Skeletal muscle satellite cell (primary cell): ENCODE data around the gene TADA2B.
"Not testable (repeated sequence)": the region's sequence is repeated elsewhere in the genome, so short reads cannot be mapped to it uniquely, and the experiment has no call there.

ENCODE experiments used
- H3K27me3 ChIP-seq: 2 replicates; pipeline ENCODE4 v1.7.0; 2013; ENCODE audit warnings: low read length; ENCODE audit not compliant: control insufficient read depth, insufficient read depth
- H3K36me3 ChIP-seq: 2 replicates; pipeline ENCODE4 v1.7.0; 2013; ENCODE audit warnings: mild to moderate bottlenecking, control low read depth, low read length; ENCODE audit not compliant: insufficient read depth
- H3K4me1 ChIP-seq: 2 replicates; pipeline ENCODE4 v1.7.0; 2013; ENCODE audit warnings: low read length; ENCODE audit not compliant: control insufficient read depth, insufficient read depth
- H3K4me2 ChIP-seq: 2 replicates; pipeline ENCODE4 v1.7.0; 2013; ENCODE audit warnings: mild to moderate bottlenecking, low read length
- H3K4me3 ChIP-seq: 2 replicates; pipeline ENCODE4 v1.7.0; 2013; ENCODE audit warnings: low read length
- H3K9ac ChIP-seq: 2 replicates; pipeline ENCODE4 v1.7.0; 2013; ENCODE audit warnings: mild to moderate bottlenecking, low read depth, low read length, moderate library complexity
- H3K9me3 ChIP-seq: replicated peaks from 2 replicates; pipeline ENCODE4 v1.7.0; 2013; ENCODE audit warnings: mild to moderate bottlenecking, control low read depth, low read length

TADA2B gene

GRCh38 chr4:7074426-7074825 is 31.3 kb downstream of the TADA2B start:
- Histone ChIP-seq H3K36me3 (no peaks in the 10 kb centered on the region), H3K9me3 (no peaks in the 10 kb centered on the region), H3K4me2 (peak overlapping the region; percentile 50), H3K4me3 (peak overlapping the region; percentile 26), H3K27me3 (peaks cover 6% of the 10 kb centered on the region), H3K4me1 (peaks cover 27% of the 10 kb centered on the region), H3K9ac (peak overlapping the region; percentile 58)

- Histone ChIP-seq H3K4me1 (peaks cover 24% of the 10 kb centered on the region), H3K27me3 (peaks cover 7% of the 10 kb centered on the region), H3K9ac (no peak overlapping the region), H3K4me2 (no peak overlapping the region), H3K36me3 (no peaks in the 10 kb centered on the region), H3K4me3 (no peak overlapping the region), H3K9me3 (no peaks in the 10 kb centered on the region)
Observed at GRCh38 chr4:7075962-7076695, 33.0 kb downstream of the TADA2B start.

GRCh38 chr4:7076696-7077082 is 33.5 kb downstream of the TADA2B start:
- Histone ChIP-seq H3K9ac (no peak overlapping the region), H3K9me3 (no peaks in the 10 kb centered on the region), H3K4me3 (no peak overlapping the region), H3K4me2 (no peak overlapping the region), H3K27me3 (peaks cover 3% of the 10 kb centered on the region), H3K4me1 (peaks cover 24% of the 10 kb centered on the region), H3K36me3 (no peaks in the 10 kb centered on the region)

- Histone ChIP-seq H3K36me3 (no peaks in the 10 kb centered on the region), H3K4me2 (no peak overlapping the region), H3K4me1 (peaks cover 24% of the 10 kb centered on the region), H3K27me3 (peaks cover 2% of the 10 kb centered on the region), H3K4me3 (no peak overlapping the region), H3K9ac (no peak overlapping the region), H3K9me3 (no peaks in the 10 kb centered on the region)
Observed at GRCh38 chr4:7077371-7077770, 34.2 kb downstream of the TADA2B start.

- Histone ChIP-seq H3K9ac (no peak overlapping the region), H3K4me3 (no peak overlapping the region), H3K36me3 (no peaks in the 10 kb centered on the region), H3K4me1 (peaks cover 24% of the 10 kb centered on the region), H3K27me3 (peaks cover 6% of the 10 kb centered on the region), H3K9me3 (no peaks in the 10 kb centered on the region), H3K4me2 (no peak overlapping the region)
Observed at GRCh38 chr4:7078025-7078424, 34.9 kb downstream of the TADA2B start.

GRCh38 chr4:7079483-7079882 is 36.3 kb downstream of the TADA2B start:
- Histone ChIP-seq H3K27me3 (peaks cover 12% of the 10 kb centered on the region), H3K4me1 (peaks cover 13% of the 10 kb centered on the region)
- not testable (repeated sequence) for H3K9me3 ChIP-seq, H3K36me3 ChIP-seq, H3K4me3 ChIP-seq, H3K9ac ChIP-seq, H3K4me2 ChIP-seq

- H3K9me3 ChIP-seq, H3K4me1 ChIP-seq, H3K4me2 ChIP-seq, H3K36me3 ChIP-seq, H3K9ac ChIP-seq, H3K4me3 ChIP-seq: not testable (repeated sequence)
- peaks cover 15% of the 10 kb centered on the region for H3K27me3 ChIP-seq
Observed at GRCh38 chr4:7079909-7080308, 36.7 kb downstream of the TADA2B start.

- Histone ChIP-seq H3K4me2 (peak overlapping the region; percentile 6), H3K4me1 (no peaks in the 10 kb centered on the region), H3K9me3 (no peaks in the 10 kb centered on the region), H3K27me3 (peaks cover 25% of the 10 kb centered on the region), H3K36me3 (no peaks in the 10 kb centered on the region), H3K4me3 (no peak overlapping the region), H3K9ac (no peak overlapping the region)
Observed at GRCh38 chr4:7083597-7084563, 40.7 kb downstream of the TADA2B start.

GRCh38 chr4:7084564-7084961 is 41.4 kb downstream of the TADA2B start:
- Histone ChIP-seq H3K27me3 (peaks cover 31% of the 10 kb centered on the region), H3K4me2 (peak overlapping the region; percentile 6)
- not testable (repeated sequence) for H3K4me1 ChIP-seq, H3K36me3 ChIP-seq, H3K9ac ChIP-seq, H3K9me3 ChIP-seq, H3K4me3 ChIP-seq

- Histone ChIP-seq H3K4me3 (no peak overlapping the region), H3K9ac (no peak overlapping the region), H3K9me3 (no peaks in the 10 kb centered on the region), H3K4me1 (no peaks in the 10 kb centered on the region), H3K4me2 (no peak overlapping the region), H3K27me3 (peaks cover 36% of the 10 kb centered on the region), H3K36me3 (no peaks in the 10 kb centered on the region)
Observed at GRCh38 chr4:7086384-7086783, 43.2 kb downstream of the TADA2B start.

- Histone ChIP-seq H3K4me1 (no peaks in the 10 kb centered on the region), H3K4me3 (no peak overlapping the region), H3K9ac (no peak overlapping the region), H3K9me3 (no peaks in the 10 kb centered on the region), H3K4me2 (no peak overlapping the region), H3K27me3 (peaks cover 39% of the 10 kb centered on the region), H3K36me3 (no peaks in the 10 kb centered on the region)
Observed at GRCh38 chr4:7087036-7087435, 43.9 kb downstream of the TADA2B start.
